HCT116 (cell line): ENCODE measurements around the gene ACBD5. TPM values are rescaled to one million over a fixed set of nuclear protein-coding genes. Genes with fewer than 3 reads are reported as not detected.
"Not testable (repeated sequence)": the region's sequence is repeated elsewhere in the genome, so short reads cannot be mapped to it uniquely, and the experiment has no call there.

Experiments
- ATAC-seq: fragments of 200-7000 bp; cut with Tn5 transposase; 2 replicates; pipeline ENCODE4 v1.9.1; 2020; ENCODE audit warnings: mild to moderate bottlenecking, moderate library complexity
- BruUV-seq: library from RNA; stranded (reverse); fragments of 400-500 nt; replicated peaks from 2 replicates; lab custom pipeline; 2021; lab: Mats Ljungman, UMichigan
- CTCF ChIA-PET: fragments of 300-600 bp; sonication (Branson Sonifier 250); formaldehyde crosslinking; loops from one replicate; lab custom pipeline; 2021; ENCODE audit warnings: antibody characterized with exemption; lab: Charles Lee
- POLR2A ChIA-PET: fragments of 300-600, 350-600 bp; sonication (Branson Sonifier 250); formaldehyde crosslinking; loops from one replicate; lab custom pipeline; 2021; ENCODE audit warnings: antibody characterized with exemption; lab: Charles Lee
- RAD21 ChIA-PET, 2 experiments: fragments of 300-600 bp; sonication (Branson Sonifier 250); formaldehyde crosslinking; loops; one replicate each; lab custom pipeline; 2023; ENCODE audit warnings: low total read pairs in 2 of 2; ENCODE audit not compliant: uncharacterized antibody in 2 of 2, unreplicated experiment in 2 of 2, low non-redundant PET in 1 of 2; lab: Charles Lee
- DNase-seq: peaks from one replicate; pipeline ENCODE4 v3.0.0-alpha.2; 2010; ENCODE audit warnings: low read depth, low spot score
- H2AFZ ChIP-seq: fragments of 200-600 bp; shearing (Covaris generic), sonication (generic); 2 replicates; pipeline ENCODE4 v1.6.1; 2017; ENCODE audit warnings: low read depth, mixed run types, mixed read lengths, antibody characterized with exemption, low read length; ENCODE audit not compliant: poor library complexity, severe bottlenecking
- H3K27ac ChIP-seq: 2 replicates; pipeline ENCODE4 v1.5.1; 2012; ENCODE audit warnings: low read depth, low read length
- H3K27me3 ChIP-seq: fragments of 200-600 bp; sonication (generic); 2 replicates; pipeline ENCODE4 v1.6.1; 2016; ENCODE audit warnings: mixed run types, low read length, mixed read lengths; ENCODE audit not compliant: insufficient read depth
- H3K36me3 ChIP-seq, 2 experiments: fragments of 200-500 bp in 1 of 2; fragments of 200-600 bp in 1 of 2; sonication (Bioruptor generic) in 1 of 2; sonication (generic) in 1 of 2; 2 replicates each; pipeline versions ENCODE4 v1.5.1 to v1.6.1; 2014 to 2016; ENCODE audit warnings: low read length in 2 of 2, inconsistent platforms in 1 of 2, mixed read lengths in 1 of 2, mixed run types in 1 of 2; ENCODE audit not compliant: insufficient read depth in 2 of 2, control insufficient read depth in 1 of 2
- H3K4me1 ChIP-seq, 2 experiments: fragments of 200-600 bp in 1 of 2; sonication (generic) in 1 of 2; 2 replicates each; pipeline versions ENCODE4 v1.5.1 to v1.6.1; 2012 to 2017; ENCODE audit warnings: low read length in 2 of 2, inconsistent platforms in 1 of 2, mild to moderate bottlenecking in 1 of 2, mixed read lengths in 1 of 2, mixed run types in 1 of 2, moderate library complexity in 1 of 2; ENCODE audit not compliant: insufficient read depth in 2 of 2, control insufficient read depth in 1 of 2
- H3K4me2 ChIP-seq: fragments of 200-600 bp; sonication (generic); 2 replicates; pipeline ENCODE4 v1.6.1; 2017; ENCODE audit warnings: mixed run types, low read length, mixed read lengths
- H3K4me3 ChIP-seq, 2 experiments: fragments of 200-600 bp in 1 of 2; sonication (generic) in 1 of 2; replicated peaks in 1 of 2; 2 replicates each; pipeline ENCODE4 v1.5.1; 2011 to 2016; ENCODE audit warnings: low read length in 2 of 2, control low read depth in 1 of 2, low read depth in 1 of 2, mild to moderate bottlenecking in 1 of 2, mixed read lengths in 1 of 2, mixed run types in 1 of 2
- H3K79me2 ChIP-seq: fragments of 200-600 bp; sonication (generic); 2 replicates; pipeline ENCODE4 v1.6.1; 2017; ENCODE audit warnings: mild to moderate bottlenecking, mixed run types, low read length, moderate library complexity, mixed read lengths; ENCODE audit not compliant: insufficient read depth
- H3K9ac ChIP-seq: fragments of 200-600 bp; sonication (generic); 2 replicates; pipeline ENCODE4 v1.6.1; 2016; ENCODE audit warnings: low read length, mixed read lengths
- H3K9me2 ChIP-seq: fragments of 200-600 bp; sonication (generic), shearing (Covaris generic); 2 replicates; pipeline ENCODE4 v1.6.1; 2017; ENCODE audit warnings: mixed run types, mild to moderate bottlenecking, moderate library complexity; ENCODE audit not compliant: insufficient read depth
- H3K9me3 ChIP-seq, 2 experiments: fragments of 200-500 bp in 1 of 2; fragments of 200-600 bp in 1 of 2; sonication (Bioruptor generic) in 1 of 2; sonication (generic) in 1 of 2; 2 replicates each; pipeline ENCODE4 v1.6.1; 2014 to 2017; ENCODE audit warnings: low read length in 2 of 2, mixed read lengths in 2 of 2, inconsistent platforms in 1 of 2, low read depth in 1 of 2, mild to moderate bottlenecking in 1 of 2, mixed run types in 1 of 2, moderate library complexity in 1 of 2; ENCODE audit not compliant: control insufficient read depth in 1 of 2, insufficient read depth in 1 of 2
- H4K20me1 ChIP-seq: fragments of 200-600 bp; sonication (generic), shearing (Covaris generic); 2 replicates; pipeline ENCODE4 v1.6.1; 2017; ENCODE audit warnings: mixed run types, mild to moderate bottlenecking, moderate library complexity; ENCODE audit not compliant: insufficient read depth
- CTCF ChIP-seq, 3 experiments: fragments of 200-600 bp in 1 of 3; sonication (generic) in 1 of 3; IDR thresholded peaks in 2 of 3; conservative IDR thresholded peaks in 1 of 3; 2 replicates each; pipeline ENCODE4 v1.5.1; 2012 to 2017; ENCODE audit warnings: low read depth in 2 of 3, low read length in 2 of 3, antibody characterized with exemption in 1 of 3, borderline replicate concordance in 1 of 3, control low read depth in 1 of 3, mild to moderate bottlenecking in 1 of 3, mixed read lengths in 1 of 3, mixed run types in 1 of 3, moderate library complexity in 1 of 3; ENCODE audit not compliant: insufficient read depth in 1 of 3
- EZH2 ChIP-seq: fragments of 200-600 bp; sonication (generic); IDR thresholded peaks from 2 replicates; pipeline ENCODE4 v1.6.1; 2017; ENCODE audit warnings: antibody characterized with exemption, mixed run types
- EZH2phosphoT487 ChIP-seq: fragments of 200-600 bp; IDR thresholded peaks from 2 replicates; pipeline ENCODE4 v1.6.1; 2018; ENCODE audit warnings: antibody characterized with exemption, borderline replicate concordance
- JUND ChIP-seq: IDR thresholded peaks from 2 replicates; pipeline ENCODE4 v1.6.1; 2012
- MAX ChIP-seq: IDR thresholded peaks from 2 replicates; pipeline ENCODE4 v1.6.1; 2012
- RAD21 ChIP-seq: IDR thresholded peaks from 2 replicates; pipeline ENCODE4 v1.6.1; 2012; ENCODE audit warnings: low read depth, mild to moderate bottlenecking
- SIN3A ChIP-seq: IDR thresholded peaks from 2 replicates; pipeline ENCODE4 v1.6.1; 2012; ENCODE audit warnings: low read depth
- ZNF274 ChIP-seq: fragments of 200-500 bp; sonication (Bioruptor generic); IDR thresholded peaks from 2 replicates; pipeline ENCODE4 v1.6.1; 2014; ENCODE audit warnings: mild to moderate bottlenecking, low read depth, low read length, inconsistent platforms
- intact Hi-C: fragments of 100-400 bp; cut with micrococcal nuclease; formaldehyde crosslinking; loops from 2 replicates; pipeline ENCODE4 v1.10.0; 2022
- total RNA-seq: library from RNA; stranded (reverse); gene quantifications from one replicate; pipeline ENCODE4 v1.2.1, GENCODE V29; 2021; ENCODE audit not compliant: unreplicated experiment

The ACBD5 gene
- total RNA-seq, 1 experiment from 2014 or later = 19.5 TPM

GRCh38 chr10:27285093-27285492 lies 44.5 kb upstream of the ACBD5 start:
- no peaks in the 10 kb centered on the region for H3K27me3 ChIP-seq
- RAD21 ChIA-PET = no interaction called here
- CTCF ChIA-PET = interaction anchor here (1.1 to 1.4 kb wide), 2 partner anchors 61 to 949 kb away, joined by 3 to 5 read pairs; no protein-coding TSS in a partner anchor
- H3K4me3 ChIP-seq = no peak overlapping the region
- H3K9ac ChIP-seq = no peak overlapping the region
- H3K4me1 ChIP-seq = no peaks in the 10 kb centered on the region
- no peak overlapping the region for H3K4me2 ChIP-seq
- intact Hi-C loops = no loop called here
- H3K27ac ChIP-seq = no peak overlapping the region
- H3K9me2 ChIP-seq = no peaks in the 10 kb centered on the region
- no peaks in the 10 kb centered on the region for H3K79me2 ChIP-seq
- TF ChIP-seq JUND = no peak
- TF ChIP-seq RAD21 = peak; percentile 66
- no peak for TF ChIP-seq SIN3A
- peak; percentile 35 to 42 (median 38); a peak in 4 of 6 replicates for TF ChIP-seq CTCF (IDR thresholded peaks at IDR 0.05 in 2 of 3, conservative IDR thresholded peaks at IDR 0.05 in 1 of 3; ENCODE audit: borderline replicate concordance in 1 of 3, insufficient read depth in 1 of 3, low read depth in 2 of 3, low read length in 2 of 3)
- ATAC-seq = peak; percentile 67
- no peaks in the 10 kb centered on the region for H4K20me1 ChIP-seq
- no peaks in the 10 kb centered on the region for H3K36me3 ChIP-seq
- POLR2A ChIA-PET = no interaction called here
- peak overlapping the region; percentile 37 for H2AFZ ChIP-seq
- DNase-seq = peak; percentile 8
- H3K9me3 ChIP-seq = no peaks in the 10 kb centered on the region
- BruUV-seq = no TSS peak

- H3K4me2 ChIP-seq = no peak overlapping the region
- no TSS peak for BruUV-seq
- H4K20me1 ChIP-seq = no peaks in the 10 kb centered on the region
- H3K9ac ChIP-seq = no peak overlapping the region
- no peak overlapping the region for H2AFZ ChIP-seq
- DNase-seq (no peak), ATAC-seq (no peak)
- ChIA-PET RAD21 (no interaction called here), CTCF (no interaction called here), POLR2A (no interaction called here)
- H3K36me3 ChIP-seq = no peaks in the 10 kb centered on the region
- H3K27me3 ChIP-seq = no peaks in the 10 kb centered on the region
- no peak overlapping the region for H3K27ac ChIP-seq
- no peaks in the 10 kb centered on the region for H3K79me2 ChIP-seq
- intact Hi-C loops = no loop called here
- no peaks in the 10 kb centered on the region; a peak in 1 of 4 replicates for H3K9me3 ChIP-seq
- no peaks in the 10 kb centered on the region for H3K9me2 ChIP-seq
- TF ChIP-seq JUND = no peak
- TF ChIP-seq EZH2phosphoT487 = no peak
- no peak for TF ChIP-seq ZNF274
- TF ChIP-seq EZH2 = no peak
- TF ChIP-seq MAX = no peak
- no peaks in the 10 kb centered on the region for H3K4me1 ChIP-seq
- no peak overlapping the region for H3K4me3 ChIP-seq
Measured at GRCh38 chr10:27276581-27276980, 36.0 kb upstream of the ACBD5 start.

GRCh38 chr10:27266025-27266424 lies 25.4 kb upstream of the ACBD5 start:
- BruUV-seq, H3K4me1 ChIP-seq, H3K36me3 ChIP-seq, intact Hi-C loops, POLR2A ChIA-PET, H3K27ac ChIP-seq, H3K4me2 ChIP-seq, ATAC-seq, H3K79me2 ChIP-seq, H3K27me3 ChIP-seq, DNase-seq, H3K9me3 ChIP-seq, H3K9ac ChIP-seq, H4K20me1 ChIP-seq, H3K4me3 ChIP-seq, H3K9me2 ChIP-seq, CTCF ChIA-PET, H2AFZ ChIP-seq: not testable (repeated sequence)
- RAD21 ChIA-PET = interaction anchor here in 1 of 2 experiments (0.6 kb wide), 1 partner anchor 30 kb away, joined by 4 read pairs; no protein-coding TSS in a partner anchor
